ENCODE measurements around the gene DYRK3.

Gene DYRK3

DNA sequence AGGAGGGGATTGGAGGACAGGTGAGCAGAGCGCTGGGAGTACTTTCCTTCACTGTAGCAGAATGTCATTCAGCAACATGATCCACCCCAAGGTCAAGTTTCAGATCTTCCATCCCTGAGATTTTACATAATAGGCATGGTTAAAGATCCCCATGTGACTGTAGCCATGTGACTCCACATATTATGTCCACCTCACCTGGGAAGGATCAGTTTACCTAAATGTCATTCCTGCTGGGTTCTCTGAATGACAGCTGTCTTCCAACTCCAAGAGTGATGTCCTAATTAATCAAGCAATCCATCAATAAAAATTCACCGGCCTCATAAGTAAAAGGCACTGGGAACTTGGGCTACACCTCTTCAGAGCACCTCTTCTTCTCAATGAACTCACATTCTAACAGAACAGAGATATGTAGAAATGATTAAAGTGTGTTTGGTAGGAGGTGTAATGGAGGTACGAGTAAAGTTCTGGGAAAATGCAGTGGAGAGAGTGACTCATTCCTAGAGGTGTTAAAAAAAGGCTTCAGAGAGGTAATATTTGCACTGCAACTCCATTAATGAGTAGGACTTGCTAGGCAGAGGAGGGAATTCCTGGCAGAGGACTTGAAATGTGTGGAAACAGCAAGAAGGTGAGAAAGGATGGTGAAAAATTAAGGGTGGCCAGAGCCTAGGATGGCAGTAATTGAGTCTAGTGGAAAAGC lies 27.2 kb downstream of the DYRK3 start:
- DNase-seq = no peak

DNA sequence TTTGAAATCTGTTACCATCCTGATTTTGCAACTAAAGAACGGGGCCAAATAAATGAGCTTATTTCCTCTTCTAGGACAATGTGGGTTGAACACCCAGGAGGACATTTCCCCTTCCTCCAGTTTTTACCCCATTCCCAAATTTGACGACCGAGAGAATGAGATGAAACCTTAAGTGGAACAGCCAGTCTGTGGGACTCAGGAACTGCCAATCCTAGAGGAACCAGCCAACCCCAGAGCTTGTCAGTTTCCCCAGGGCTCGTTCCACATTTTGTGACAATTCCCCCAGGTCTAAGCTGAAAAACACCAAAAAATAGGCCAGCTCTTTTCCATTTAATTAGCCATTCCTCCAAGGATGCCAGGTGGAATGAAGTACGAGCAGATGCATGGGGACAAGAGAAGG lies 28.0 kb downstream of the DYRK3 start:
- no peak for DNase-seq

DNA sequence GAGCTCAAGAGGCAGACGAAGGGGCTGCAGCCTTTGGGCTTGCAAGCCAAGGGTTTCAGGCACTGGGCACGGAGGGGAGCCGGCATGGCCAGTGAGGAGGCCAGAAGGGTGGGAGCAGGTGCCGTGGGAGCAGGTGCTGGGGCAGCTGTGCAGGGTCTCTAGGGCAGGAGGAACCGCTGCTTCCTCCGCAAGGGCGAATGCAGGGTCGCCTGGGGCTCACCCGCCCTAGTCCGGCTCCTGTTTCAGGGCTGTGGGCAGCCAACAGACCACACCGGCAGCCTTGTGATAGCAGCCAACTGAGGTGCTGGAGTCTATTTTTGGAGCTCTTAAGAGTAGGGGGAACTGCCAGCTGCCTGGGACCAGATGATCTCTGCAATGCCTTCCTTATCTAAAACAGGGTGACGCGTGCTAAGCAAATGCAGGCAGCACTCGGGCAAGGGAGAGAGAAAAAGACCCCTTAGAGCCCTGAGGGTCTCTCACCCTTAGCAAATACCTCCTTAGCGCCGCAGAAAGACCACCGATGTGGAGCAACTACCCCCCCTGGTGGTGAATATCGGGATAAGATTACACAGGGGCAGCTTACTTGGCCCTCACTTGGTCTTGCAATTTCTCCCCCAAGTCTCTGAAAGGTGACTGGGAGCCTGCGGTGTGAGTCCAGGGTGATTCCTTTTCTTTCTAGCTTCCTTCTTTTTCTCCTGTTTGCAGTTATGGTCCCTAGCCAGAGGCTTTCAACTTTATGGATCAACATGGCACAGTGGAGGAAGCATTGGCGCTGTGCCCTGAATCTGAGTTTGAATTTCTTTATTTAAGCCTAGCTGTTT lies 28.7 kb downstream of the DYRK3 start:
- DNase-seq = peak; percentile 62

DNA sequence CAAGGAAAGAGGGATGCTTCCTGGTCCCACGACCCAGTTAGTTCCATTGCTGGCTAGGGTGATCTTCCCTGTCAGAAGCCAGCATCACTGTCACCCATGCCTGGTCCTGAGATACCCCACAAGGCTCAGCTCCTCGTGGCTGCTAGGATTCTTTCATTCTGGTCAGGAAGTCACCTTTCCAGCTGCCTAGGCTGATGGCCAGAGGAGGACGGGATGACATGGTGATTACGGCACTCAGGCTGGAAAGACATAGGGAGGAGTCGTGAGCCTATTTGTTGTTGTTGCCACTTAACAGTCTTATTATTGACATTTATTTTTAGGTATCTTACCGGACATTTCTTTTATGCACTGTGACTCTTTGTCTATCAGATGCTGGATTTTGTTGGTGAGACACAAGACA lies 29.4 kb downstream of the DYRK3 start:
- DNase-seq = no peak

DNA sequence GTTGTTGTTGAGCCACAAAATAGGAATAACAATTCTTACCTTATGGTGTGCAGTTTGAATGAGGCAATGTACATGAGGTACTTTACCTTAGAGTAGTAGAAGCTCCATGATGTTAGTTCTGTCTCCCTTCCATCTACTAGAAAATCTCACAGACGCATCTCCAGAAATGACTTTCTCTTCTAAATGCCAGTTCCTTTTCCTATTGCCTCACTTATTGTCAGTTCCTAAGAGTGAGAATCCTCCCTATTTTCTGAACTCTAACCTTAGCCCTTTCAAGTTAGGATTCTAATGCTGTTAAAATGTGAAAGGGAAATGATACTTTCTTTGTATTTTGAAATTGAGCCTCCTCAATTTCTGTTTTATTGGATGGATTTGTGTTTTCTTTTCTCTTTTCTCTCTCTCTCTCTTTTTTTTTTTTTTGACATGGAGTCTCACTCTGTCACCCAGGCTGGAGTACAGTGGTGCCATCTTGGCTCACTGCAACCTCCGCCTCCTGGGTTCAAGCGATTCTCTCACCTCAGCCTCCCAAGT lies 30.8 kb downstream of the DYRK3 start:
- DNase-seq = no peak

DNA sequence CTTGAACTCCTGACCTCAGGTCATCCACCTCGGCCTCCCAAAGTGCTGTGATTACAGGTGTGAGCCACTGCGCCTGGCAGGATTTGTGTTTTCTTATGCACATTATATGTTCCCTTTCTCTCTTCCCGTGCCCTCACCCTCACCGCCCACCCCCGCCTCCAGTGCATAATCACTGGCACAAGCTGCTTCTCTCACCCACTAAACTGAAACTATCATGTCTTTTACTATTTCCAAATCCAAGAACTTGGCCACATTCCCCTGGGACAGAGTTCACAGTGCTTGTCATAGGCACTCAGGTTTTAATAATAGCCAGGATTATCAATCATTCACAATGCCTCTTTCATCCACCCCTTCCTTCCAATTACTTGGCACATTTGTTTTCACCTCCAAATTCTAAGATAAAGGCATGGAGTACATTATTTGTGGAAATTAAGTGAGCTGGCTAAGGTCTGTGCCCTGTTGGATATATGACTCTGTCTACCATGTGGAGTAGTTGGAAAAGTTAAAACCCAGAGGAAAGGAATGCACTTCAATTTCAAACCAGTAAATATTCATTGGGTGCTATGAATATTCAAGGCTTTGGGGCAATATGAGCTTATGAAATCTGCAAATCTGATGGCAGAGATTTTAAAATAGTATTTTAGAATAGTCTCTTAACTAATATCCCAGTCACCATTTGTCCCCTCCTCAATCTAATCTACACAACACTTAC lies 31.8 kb downstream of the DYRK3 start:
- peak; percentile 22 for DNase-seq

DNA sequence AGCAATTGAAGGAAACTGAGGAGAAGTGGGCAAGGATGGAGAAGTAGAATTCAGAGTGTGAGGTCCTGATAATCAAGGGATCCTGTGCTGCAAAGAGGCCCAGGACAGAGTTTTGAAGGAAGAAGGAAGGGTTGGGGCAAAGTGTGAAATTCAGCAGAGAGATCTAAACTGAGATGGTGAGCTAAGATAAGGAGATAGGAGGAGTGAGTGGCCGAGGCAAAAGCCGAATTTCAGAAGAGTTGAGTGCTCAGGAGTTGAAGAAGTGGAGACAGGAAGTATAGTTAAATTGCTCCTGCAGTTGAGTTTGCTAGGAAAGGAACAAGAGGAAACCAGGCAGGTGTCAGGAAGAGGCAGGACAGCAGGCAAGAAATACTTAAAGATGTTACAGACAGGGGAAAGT lies 33.0 kb downstream of the DYRK3 start:
- DNase-seq = no peak

DNA sequence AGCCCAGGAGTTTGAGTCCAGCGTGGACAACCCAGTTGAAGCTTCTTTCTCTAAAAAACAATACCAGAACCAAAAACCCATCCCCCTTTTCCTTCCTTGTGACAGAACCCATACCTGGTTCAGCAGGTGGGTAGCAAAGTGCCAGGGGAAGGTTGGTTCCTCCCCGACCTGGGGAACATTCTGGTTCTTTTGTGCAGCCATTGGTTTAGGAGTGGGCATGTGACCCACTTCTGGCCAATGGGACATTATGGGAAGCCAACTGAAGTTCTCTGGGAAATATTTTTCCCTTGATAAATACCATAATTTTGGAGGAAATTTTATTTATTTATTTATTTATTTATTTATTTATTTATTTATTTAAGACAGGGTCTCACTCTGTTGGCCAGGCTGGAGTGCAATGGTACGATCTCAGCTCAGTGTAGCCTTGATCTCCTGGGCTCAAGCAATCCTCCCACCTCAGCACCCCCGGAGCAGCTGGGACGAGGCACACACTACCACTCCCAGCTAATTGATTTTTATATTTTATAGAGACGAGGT lies 33.6 kb downstream of the DYRK3 start:
- no peak for DNase-seq

DNA sequence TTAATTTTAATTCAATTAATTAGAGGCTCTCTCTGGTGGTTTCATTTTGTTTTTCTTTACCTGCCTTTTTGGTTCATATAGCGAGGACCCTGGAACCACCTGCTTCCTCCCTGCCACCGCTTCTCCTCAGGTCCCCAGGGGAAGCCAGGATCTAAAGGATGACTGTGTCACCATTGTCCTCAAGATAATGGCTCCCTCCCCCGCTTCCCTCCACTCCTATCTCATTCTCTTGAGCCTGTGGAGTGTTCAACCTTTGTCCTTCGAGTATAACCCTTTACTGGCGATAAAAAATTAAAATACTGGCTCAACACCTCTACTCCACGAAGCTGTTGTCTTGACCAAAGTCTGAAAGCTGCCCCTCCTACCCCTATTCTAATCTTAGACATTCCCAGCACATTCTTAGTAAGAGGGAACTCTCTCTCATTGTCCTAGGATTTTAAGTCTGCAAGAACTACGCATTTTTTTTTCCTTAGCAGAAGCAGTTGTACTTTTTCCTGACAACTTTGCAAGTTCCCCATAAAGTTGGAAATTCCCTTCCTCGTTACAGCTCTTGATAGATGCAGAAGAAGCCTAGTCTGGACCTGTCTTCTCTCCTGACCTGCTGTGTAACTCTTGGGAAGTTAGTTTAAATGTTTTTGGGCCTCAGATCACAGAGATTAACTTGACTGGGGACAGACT lies 36.8 kb downstream of the DYRK3 start:
- DNase-seq = peak; percentile 93

DNA sequence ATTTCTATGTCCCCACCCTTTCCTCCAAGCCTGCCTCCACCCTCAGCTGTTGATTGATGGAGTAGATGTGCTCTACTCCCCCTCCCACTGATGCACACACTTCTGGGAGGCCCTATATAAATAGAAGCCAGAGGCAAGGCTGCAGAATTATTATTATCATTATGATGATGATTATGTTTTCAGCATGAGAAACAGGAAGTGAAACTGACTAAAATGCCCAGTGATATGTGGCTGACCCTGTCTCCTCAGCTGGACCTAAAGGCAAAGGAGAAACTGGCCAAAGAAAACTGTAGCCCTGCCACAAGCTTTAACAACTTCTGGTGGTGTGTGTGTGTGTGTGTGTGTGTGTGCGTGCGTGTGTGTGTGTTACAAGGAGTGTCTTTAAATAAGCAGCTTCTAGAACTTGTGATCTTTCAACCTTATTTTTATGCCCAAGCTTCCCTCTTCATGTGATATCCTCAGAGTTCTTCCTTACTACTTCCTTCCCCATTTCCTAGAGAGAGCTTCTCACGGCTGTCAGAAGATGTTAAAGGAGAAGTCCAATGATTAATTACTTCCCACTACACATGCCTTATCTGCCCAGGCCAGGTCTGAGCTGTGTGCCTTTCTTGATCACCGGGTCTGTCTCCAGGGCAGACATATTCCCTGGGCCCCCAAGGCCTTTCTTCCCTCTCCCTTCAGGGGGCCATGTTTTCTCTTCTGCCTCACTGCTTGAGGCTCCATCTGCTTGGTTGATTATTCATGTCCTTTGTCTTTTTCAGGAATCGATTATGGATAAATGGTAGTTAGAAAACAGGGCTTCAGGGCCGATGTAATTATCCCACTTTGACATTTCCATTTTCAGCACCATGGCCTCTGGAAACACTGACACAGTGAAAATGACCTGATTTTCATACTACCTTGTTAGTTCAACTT lies 37.8 kb downstream of the DYRK3 start:
- peak; percentile 96 for DNase-seq

DNA sequence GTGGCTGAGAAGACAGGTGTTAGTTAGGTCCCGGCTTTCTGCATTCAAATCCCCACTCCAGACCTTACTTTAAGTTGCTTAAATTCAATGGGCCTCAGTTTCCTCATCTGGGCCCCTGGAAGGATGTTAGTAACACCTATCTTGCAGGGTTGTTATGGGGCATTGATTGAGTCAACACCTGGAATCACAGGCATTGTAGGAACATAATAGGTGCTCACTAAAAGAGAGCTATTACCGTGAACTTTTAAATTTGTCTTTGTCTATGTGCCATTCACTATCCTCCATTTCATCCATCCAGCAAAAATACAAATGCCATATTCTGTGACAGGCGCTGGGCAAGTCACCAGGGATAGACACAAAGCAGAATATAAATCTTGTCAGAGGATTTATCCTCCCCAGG lies 38.9 kb downstream of the DYRK3 start:
- DNase-seq = peak; percentile 43

DNA sequence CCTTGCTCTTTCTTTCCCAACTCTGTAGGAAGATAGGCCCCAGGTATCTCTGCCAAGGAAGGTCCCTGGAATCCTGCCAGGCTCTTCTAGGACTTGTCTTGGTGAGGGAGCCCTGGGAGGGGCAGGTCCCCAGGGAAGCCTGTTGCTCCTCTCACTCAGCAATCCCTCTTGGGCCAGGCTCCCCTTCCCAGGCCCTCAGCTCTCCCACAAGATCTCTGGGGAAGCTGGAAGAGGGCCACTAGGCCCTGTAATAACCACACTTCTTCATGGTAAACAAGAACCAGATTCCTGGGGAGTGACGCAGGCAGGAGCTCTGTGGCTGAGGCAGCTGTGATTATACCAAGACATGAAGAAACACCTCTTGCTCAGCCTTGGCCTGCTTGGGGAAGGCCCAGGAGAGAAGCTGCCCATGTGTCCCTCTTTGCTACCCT lies 39.4 kb downstream of the DYRK3 start:
- DNase-seq = peak; percentile 70

DNA sequence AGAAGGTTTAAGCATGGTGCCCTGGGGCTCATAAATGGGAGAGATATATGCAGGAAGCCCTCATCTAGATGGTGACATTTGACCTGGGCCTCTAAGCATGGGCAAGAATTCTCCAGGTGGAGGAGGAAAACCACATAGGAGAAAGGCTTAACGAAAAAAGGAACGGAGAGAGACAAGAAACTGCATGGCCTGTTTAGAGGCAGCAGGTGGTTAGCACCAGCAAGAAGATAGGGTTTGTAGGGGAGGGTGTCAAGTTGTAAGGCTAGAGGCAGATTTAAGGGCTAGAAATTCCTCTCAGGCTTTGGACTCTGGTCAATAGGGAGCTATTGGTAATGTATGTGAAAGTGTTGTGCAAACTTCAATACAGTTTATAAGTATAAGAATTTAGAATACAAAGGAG lies 41.2 kb downstream of the DYRK3 start:
- DNase-seq = no peak

DNA sequence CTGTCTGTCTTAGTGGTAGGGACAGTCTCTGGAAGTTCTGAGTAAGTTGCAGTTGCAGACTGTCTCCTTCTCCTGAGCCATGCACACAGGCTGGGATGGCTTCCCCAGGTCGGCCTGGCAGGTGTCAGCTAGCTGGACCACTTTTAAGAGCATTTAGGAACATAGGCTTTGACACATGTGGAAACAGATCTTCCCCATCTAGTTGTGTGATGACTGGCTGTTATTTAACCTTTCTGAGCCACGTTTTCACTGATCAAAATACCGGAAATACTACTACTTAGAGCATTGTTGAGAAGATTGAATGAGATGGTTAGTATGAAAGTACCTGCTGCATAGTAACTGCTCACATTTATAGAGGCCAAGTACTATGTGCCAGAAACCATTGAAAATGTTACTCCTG lies 43.2 kb downstream of the DYRK3 start:
- no peak for DNase-seq

DNA sequence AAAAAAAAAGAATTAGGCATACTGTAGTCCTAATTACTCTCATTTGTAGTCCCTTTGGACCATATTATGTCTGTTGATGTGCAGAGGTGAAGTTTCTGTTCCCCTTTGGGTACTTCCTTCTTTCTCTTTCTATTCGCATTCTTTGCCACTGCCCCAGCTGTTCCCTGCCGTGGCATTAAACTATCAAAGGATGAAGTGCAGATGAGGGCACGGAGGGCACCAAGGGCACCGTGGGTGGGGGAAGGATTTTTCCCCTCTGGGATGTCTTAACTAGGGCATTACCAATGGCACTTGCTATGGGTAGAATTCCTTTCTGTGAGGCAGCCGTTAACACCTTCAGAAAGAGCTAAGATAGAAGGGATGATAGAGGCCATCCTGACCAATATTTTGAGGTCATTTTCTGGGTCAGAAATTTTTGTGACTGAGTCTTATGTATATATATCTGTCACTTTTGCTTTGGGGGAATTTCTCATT lies 44.4 kb downstream of the DYRK3 start:
- DNase-seq = no peak

DNA sequence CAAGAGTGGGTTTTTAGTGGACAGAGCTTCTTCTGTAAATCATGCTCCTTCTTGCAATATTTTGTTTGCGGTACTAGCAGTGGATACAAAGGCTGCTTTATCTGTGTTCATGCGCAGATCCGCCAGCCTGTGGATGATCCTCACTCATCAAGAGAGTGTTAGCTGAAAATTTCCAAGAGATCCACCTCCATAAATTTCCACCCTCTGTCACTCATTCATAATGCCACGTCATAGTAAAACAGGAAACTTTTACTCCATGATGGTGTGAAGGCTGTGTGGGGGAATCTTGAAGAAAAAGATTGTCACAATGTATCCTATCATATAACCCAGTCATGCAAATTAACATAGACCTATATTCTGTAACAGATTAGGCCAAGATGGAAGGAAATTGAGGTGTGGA lies 44.9 kb downstream of the DYRK3 start:
- no peak for DNase-seq

DNA sequence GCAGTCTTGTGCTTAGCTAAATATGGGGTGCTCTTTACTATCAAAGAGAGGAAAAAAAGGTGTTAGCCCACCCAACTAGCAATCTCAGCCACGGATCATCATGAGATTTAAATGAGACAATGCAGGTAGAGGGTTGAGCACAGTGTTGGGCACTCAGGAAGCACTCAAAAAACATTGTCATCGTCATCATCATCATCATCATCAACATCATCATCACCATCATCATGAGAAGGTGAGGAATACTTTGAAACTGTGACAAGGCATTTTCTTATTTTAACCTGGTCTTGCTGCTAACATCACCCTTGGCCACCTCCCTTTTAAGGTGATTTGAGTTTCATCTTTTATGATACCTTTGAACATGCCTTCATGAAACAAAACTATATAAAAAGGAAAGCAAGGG lies 46.0 kb downstream of the DYRK3 start:
- no peak for DNase-seq

DNA sequence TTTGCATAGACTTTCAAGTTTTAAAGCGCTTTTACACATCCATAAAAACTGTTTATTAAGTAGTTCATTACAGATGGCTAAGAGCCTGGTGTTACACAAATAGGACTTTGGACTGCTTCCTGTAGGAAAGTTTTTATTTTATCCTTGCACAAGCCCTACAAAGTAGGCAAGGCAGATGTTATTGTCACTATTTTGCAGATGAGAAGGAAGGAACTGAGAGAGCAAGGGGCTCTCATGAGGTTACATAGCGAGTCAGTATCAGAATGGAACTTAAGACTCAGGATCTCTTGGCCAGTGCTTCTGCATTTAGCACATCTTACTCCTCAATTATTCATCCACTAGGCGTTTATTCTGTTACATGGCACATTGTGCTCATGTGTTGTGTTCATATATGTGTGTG lies 46.8 kb downstream of the DYRK3 start:
- DNase-seq = no peak

DNA sequence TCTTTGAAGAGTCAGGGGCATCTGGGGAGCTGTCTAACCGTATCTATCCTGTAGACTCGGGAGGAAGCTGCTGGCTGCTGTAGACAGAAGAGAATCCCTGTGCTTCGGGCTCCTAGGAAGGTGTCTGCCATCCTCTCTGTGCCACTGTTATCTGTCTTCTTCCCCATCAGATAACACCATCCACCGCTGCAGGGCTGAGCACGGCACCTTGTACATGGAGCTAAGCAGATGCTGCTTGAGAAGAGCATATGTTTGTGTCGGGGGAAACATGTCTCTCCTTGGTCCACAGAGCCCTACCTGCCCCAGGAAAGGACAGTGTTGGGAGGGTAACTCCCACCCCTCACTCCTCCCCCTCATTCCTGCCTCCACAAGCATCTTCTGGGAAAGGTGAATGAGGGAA lies 48.0 kb downstream of the DYRK3 start:
- DNase-seq = no peak

DNA sequence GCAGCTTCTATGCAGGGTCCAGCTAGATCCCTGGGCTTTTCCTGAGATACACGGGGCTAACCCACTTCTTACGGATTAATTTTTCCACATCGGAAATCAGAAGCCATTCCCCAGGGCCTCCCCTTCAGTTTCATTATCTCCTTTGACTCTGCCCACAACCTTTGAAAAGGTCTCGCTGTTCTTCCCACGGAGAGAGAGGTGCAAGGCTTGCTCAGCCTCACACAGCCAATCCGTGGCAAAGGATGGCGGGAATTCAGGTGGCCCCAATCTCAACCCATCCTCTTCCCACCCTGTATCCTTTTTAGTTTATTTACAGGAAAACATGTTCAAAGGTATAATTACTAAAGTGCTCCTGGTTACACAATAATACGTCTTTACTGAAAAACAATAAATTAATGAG lies 48.7 kb downstream of the DYRK3 start:
- no peak for DNase-seq
